IPS-18c (cell line): ENCODE data around the gene BRD4.

Source experiments
- H3K4me3 ChIP-seq: 2 replicates; pipeline ENCODE4 v1.7.0; 2013; ENCODE audit warnings: low read depth, mild to moderate bottlenecking, low read length, moderate library complexity; ENCODE audit not compliant: insufficient read depth
- H3K9me3 ChIP-seq: one replicate; pipeline ENCODE4 v1.6.1; 2013; ENCODE audit warnings: mild to moderate bottlenecking, low read length, moderate library complexity; ENCODE audit not compliant: control insufficient read depth, insufficient read depth

The BRD4 gene

GRCh38 chr19:15328312-15328711 lies 4.0 kb downstream of the BRD4 start:
- Histone ChIP-seq H3K4me3 (no peak overlapping the region), H3K9me3 (no peaks in the 10 kb centered on the region)

- H3K4me3 ChIP-seq = no peak overlapping the region
- H3K9me3 ChIP-seq = no peaks in the 10 kb centered on the region
Observed at GRCh38 chr19:15324791-15325519, 7.4 kb downstream of the BRD4 start.

GRCh38 chr19:15323496-15324235 lies 8.7 kb downstream of the BRD4 start:
- Histone ChIP-seq H3K9me3 (no peaks in the 10 kb centered on the region), H3K4me3 (no peak overlapping the region)

- H3K4me3 ChIP-seq = no peak overlapping the region
Observed at GRCh38 chr19:15321739-15322138, 10.6 kb downstream of the BRD4 start.

GRCh38 chr19:15320116-15320515 lies 12.2 kb downstream of the BRD4 start:
- Histone ChIP-seq H3K4me3 (no peak overlapping the region), H3K9me3 (no peaks in the 10 kb centered on the region)

More at GRCh38 chr19:15321739-15322138, 10.6 kb downstream of the BRD4 start:
- H3K9me3 ChIP-seq = no peaks in the 10 kb centered on the region

GRCh38 chr19:15318241-15318691 lies 14.1 kb downstream of the BRD4 start:
- Histone ChIP-seq H3K9me3 (no peaks in the 10 kb centered on the region), H3K4me3 (no peak overlapping the region)

- no peak overlapping the region for H3K4me3 ChIP-seq
- no peaks in the 10 kb centered on the region for H3K9me3 ChIP-seq
Observed at GRCh38 chr19:15317392-15318071, 14.8 kb downstream of the BRD4 start.

GRCh38 chr19:15316498-15316897 lies 15.8 kb downstream of the BRD4 start:
- H3K4me3 ChIP-seq = no peak overlapping the region
- H3K9me3 ChIP-seq = no peaks in the 10 kb centered on the region

- H3K4me3 ChIP-seq = no peak overlapping the region
- no peaks in the 10 kb centered on the region for H3K9me3 ChIP-seq
Observed at GRCh38 chr19:15315101-15315500, 17.2 kb downstream of the BRD4 start.

GRCh38 chr19:15313649-15314279 lies 18.6 kb downstream of the BRD4 start:
- H3K4me3 ChIP-seq = no peak overlapping the region
- H3K9me3 ChIP-seq = no peaks in the 10 kb centered on the region

GRCh38 chr19:15307169-15307568 lies 25.2 kb downstream of the BRD4 start:
- no peaks in the 10 kb centered on the region for H3K9me3 ChIP-seq
- H3K4me3 ChIP-seq = no peak overlapping the region

- Histone ChIP-seq H3K9me3 (no peaks in the 10 kb centered on the region), H3K4me3 (no peak overlapping the region)
Observed at GRCh38 chr19:15305582-15306334, 26.6 kb downstream of the BRD4 start.

- H3K9me3 ChIP-seq = no peaks in the 10 kb centered on the region
- H3K4me3 ChIP-seq = no peak overlapping the region
Observed at GRCh38 chr19:15304140-15304705, 28.1 kb downstream of the BRD4 start.

GRCh38 chr19:15303105-15303780 lies 29.1 kb downstream of the BRD4 start:
- H3K4me3 ChIP-seq = no peak overlapping the region
- H3K9me3 ChIP-seq = no peaks in the 10 kb centered on the region

- H3K9me3 ChIP-seq = no peaks in the 10 kb centered on the region
- no peak overlapping the region for H3K4me3 ChIP-seq
Observed at GRCh38 chr19:15300533-15301197, 31.7 kb downstream of the BRD4 start.
